NCI-H128 (cell line): Measurements from ENCODE around the gene PRR11.
"Not testable (repeated sequence)": the region's sequence is repeated elsewhere in the genome, so short reads cannot be mapped to it uniquely, and the experiment has no call there.

ENCODE experiments used
- DNase-seq: peaks from one replicate; lab custom pipeline; 2025; ENCODE audit not compliant: unreplicated experiment; lab: John Stamatoyannopoulos, UW

Gene PRR11

GRCh38 chr17:59155439-59156177 is at the start of gene PRR11:
Gene PRR11, plus strand, starts transcription at chr17:59155746. Its CDS starts 14,007 bp downstream, at chr17:59169753.
- DNase-seq: peak; percentile 99

- DNase-seq: no peak
These were observed 49.6 kb upstream of the PRR11 start for GRCh38 chr17:59105852-59106462.

- peak; percentile 93 for DNase-seq
These were observed 48.9 kb upstream of the PRR11 start, which contains the start of gene TRIM37 for GRCh38 chr17:59106463-59107305. Gene TRIM37, minus strand, starts transcription at chr17:59106880. Its CDS starts 419 bp downstream, at chr17:59106461.

DNA sequence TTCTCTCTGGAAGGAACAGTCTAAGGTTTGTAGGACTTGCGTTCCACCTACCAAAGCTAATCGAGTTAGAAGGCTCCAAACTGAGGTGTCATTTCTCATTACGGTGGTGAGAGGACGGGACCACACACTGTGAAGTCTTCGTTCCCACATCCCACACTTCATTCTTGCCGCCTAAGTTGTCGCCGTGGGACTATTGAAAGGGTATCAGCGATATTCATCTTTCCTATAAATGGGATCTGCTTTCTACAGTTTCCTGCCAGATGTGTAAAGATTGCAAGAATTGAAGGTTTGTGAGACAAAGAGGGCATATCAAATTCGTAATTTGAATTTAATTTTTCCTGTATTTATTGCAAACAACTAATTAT is 48.3 kb upstream of the PRR11 start:
- DNase-seq: no peak

DNA sequence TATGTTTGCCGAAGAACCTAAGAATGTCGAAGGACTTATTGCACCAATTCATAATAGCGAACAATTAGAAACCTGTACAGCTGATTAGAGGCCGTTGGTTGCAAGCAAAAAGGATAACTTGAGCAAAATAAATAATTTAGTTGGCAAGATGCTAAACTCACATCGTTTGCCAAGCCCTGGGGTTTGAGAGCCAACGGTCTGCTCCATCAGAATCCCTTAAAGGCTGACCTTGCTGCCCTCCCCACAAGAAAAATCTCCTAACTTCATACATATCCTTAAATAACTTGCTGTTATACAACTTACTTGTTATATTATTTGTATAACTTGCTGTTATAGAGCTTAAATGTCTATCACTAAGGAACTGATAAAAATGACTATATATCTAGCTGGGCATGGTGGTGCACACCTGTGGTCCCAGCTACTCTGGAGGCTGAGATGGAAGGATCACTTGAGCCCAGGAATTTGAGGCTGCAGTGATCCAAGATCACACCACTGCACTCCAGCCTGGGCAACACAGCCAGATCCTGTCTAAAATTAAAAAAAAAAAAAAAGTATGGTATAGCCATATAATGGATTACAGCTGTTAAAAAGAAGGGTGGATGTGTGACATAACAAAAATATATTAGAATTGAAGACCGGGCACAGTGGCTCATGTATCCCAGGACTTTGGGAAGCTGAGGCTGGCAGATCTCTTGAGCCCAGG is 47.0 kb upstream of the PRR11 start:
- DNase-seq: no peak

DNA sequence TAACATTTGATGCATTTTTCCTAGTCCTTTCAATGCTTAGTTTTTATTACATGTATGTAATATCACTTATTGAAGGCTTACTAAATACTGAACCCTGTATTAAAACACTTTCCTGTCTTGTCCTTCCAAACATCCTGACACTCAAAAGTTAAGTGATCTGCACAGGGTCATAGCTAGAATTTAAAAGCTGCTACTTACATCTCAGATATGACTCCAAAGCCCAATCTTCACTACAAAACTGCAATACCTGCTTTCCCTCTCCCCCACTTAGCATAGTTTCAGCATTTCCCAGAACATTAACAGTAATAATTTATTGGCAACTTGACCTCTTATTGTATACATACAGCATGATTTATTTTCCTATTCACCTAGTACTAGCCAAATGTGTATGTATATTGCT is 44.6 kb upstream of the PRR11 start:
- DNase-seq: no peak

- DNase-seq: no peak
These were observed 44.0 kb upstream of the PRR11 start for GRCh38 chr17:59111539-59111938.

- no peak for DNase-seq
These were observed 40.1 kb upstream of the PRR11 start for GRCh38 chr17:59115474-59115873.

DNA sequence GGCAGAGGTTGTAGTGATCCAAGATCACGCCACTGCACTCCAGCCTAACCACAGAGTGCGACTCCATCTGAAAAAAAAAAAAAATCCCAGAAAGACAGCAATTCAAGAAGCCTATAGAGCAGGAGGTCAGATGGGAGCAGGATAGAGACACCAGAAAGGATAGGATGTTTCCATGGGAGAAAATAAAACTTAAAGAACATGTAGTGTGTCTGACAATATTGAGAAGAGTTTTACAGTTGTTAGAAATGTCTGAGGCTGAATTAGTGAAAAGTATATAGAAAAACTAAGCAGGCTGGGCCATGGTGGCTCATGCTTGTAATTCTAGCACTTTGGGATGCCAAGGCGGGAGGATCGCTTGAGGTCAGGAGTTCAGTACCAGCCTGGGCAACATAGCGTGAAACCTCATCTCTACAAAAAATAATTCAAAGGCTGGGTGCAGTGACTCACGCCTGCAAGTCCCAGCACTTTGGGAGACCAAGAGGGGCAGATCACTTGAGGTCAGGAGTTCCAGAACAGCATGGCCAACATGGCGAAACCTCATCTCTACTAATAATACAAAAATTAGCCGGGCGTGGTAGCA is 33.6 kb upstream of the PRR11 start:
- no peak for DNase-seq

GRCh38 chr17:59124665-59125064 is 30.9 kb upstream of the PRR11 start:
- no peak for DNase-seq

DNA sequence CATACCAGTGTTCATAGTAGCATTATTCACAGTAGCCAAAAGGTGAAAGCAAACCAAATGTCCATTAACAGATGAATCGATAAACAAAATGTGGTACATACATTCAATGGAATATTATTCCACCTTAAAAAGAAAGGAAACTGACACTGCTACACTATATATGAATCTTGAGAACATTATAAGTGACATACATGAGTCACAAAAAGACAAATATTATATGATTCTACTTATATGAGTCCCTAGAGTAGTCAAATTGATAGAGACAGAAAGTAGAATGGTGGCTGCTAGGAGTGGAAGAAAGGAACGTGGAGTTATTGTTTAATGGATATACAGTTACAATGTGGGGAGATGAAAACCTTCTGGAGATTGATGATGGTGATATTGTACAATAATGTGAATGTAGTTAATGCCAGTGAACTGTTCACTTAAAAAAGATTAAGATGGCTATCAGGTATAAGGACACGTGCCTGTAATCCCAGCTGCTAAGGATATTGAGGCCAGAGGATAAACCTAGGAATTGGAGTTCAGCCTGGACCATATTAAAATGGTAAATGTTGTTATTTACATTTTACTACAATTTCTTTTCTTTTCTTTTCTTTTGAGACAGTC is 28.6 kb upstream of the PRR11 start:
- DNase-seq: no peak

DNA sequence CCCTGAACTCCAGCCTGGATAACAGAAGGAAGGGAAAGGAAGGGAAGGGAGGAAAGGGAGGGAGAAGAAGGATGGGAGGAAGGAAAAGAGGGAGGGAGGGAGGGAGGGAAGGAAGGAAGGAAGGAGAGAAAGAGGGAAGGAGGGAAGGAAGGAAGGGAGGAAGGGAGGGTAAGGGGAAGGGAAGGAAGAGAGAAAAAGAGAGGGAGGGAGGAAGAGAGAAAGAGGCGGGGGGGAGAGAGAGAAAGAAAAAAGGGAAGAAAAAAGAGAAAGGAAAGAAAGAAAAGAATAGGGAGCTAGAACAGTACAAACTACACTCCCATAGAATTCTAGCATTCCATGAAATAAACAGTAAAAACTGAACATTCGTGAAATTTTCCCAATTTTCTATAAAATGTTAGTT is 25.7 kb upstream of the PRR11 start:
- no peak for DNase-seq

- no peak for DNase-seq
These were observed 24.4 kb upstream of the PRR11 start for GRCh38 chr17:59131131-59131530.

- DNase-seq: not testable (repeated sequence)
These were observed 17.2 kb upstream of the PRR11 start for GRCh38 chr17:59138339-59138738.

DNA sequence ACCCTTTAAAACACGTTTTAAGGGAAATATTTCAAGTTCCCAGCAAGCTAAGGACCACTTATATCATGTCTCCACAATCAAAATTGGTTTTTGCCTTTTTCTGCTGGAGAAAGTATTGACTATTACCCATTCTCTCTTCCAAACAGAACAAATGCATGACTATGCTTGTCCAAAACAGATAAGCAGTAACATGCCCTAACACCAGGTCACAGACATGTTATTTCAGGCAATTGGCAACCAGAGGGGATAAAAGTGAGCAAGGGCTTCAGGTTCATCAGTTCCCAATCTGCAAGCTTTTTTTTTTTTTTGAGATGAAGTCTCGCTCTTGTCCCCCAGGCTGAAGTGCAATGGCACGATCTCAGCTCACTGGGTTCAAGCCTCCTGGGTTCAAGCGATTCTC is 15.6 kb upstream of the PRR11 start:
- DNase-seq: no peak

DNA sequence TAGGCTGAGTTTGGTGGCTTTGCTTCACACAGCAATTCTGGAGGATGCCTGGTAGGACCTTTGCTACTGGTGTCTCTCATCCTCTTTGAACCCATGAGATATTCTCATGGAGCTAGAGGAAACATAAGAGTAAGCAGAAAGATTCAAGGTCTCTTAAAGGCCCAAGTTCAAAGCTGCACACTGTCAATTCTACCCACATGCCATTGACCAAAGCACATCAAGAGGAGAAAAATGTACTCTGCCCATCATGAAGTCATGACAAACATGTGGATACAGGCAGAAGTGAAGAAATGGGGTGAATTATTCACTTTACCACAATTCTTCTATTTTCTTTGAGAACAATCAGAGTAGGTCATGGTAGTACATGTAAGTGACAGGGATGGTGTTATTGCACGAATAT is 13.7 kb upstream of the PRR11 start:
- DNase-seq: no peak

GRCh38 chr17:59145571-59146096 is 9.9 kb upstream of the PRR11 start:
- DNase-seq: no peak

DNA sequence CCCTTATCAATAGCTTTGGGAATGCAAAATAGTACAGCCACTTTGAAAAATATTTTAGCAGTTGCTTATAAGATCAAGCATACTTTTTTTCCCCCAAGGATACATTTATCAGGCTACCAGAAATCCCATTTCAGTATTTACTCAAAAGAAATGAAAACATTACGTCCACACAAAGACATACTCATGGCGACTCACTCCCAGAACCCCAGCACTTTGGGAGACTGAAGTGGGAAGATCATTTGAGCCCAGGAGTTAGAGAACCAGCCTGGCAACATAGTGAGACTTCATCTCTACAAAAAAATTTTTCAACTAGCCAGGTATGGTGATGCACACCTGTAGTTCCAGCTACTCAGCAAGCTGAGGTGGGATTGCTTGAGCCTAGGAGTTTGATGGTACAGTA is 6.5 kb upstream of the PRR11 start:
- no peak for DNase-seq

- no peak for DNase-seq
These were observed 5.6 kb upstream of the PRR11 start for GRCh38 chr17:59149841-59150511.

DNA sequence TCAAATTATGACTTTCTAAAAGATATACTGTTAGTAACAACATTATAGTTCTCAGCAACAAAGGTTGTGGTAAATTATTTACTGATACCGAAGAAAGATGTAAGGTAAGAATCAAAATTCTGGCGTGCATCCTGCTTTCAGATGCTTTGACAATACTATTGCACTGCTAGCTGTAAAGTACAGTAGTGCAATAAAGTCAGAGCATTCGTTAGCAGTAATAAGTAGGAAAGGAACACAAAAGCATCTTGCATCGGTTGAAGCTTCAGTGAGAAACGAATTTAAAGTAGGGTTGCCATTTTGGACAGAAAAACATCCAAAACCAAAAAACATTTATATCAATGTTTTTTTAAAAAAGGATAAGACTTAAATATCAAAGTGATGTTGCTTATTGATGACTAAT is 4.5 kb upstream of the PRR11 start:
- no peak for DNase-seq
